Endothelial cell of umbilical vein (primary cell): Measurements from ENCODE around the gene ZNF148.

Source experiments
- JUN ChIP-seq: IDR thresholded peaks from 2 replicates; pipeline ENCODE4 v1.6.1; 2011; ENCODE audit warnings: borderline replicate concordance, low read depth; ENCODE audit not compliant: insufficient read length, insufficient read depth
- TF ChIP-seq, protein P1 (sequence below), 2 donors: IDR thresholded peaks; 1 replicate in 1 of 2; 2 replicates in 1 of 2; pipeline ENCODE4 v1.5.1; 2011; ENCODE audit warnings: low read length in 2 of 2, mild to moderate bottlenecking in 2 of 2, moderate library complexity in 2 of 2, control low read depth in 1 of 2, inconsistent platforms in 1 of 2, low read depth in 1 of 2; ENCODE audit not compliant: insufficient read depth in 1 of 2; ENCODE audit errors: extremely low read depth in 1 of 2
- TF ChIP-seq, protein P2 (sequence below): IDR thresholded peaks from 2 replicates; pipeline ENCODE4 v1.6.1; 2011; ENCODE audit not compliant: insufficient read depth, insufficient read length

- TF ChIP-seq, protein P1, sequence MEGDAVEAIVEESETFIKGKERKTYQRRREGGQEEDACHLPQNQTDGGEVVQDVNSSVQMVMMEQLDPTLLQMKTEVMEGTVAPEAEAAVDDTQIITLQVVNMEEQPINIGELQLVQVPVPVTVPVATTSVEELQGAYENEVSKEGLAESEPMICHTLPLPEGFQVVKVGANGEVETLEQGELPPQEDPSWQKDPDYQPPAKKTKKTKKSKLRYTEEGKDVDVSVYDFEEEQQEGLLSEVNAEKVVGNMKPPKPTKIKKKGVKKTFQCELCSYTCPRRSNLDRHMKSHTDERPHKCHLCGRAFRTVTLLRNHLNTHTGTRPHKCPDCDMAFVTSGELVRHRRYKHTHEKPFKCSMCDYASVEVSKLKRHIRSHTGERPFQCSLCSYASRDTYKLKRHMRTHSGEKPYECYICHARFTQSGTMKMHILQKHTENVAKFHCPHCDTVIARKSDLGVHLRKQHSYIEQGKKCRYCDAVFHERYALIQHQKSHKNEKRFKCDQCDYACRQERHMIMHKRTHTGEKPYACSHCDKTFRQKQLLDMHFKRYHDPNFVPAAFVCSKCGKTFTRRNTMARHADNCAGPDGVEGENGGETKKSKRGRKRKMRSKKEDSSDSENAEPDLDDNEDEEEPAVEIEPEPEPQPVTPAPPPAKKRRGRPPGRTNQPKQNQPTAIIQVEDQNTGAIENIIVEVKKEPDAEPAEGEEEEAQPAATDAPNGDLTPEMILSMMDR (IDR thresholded peaks at IDR 0.05; ENCODE audit: extremely low read depth in 1 of 2, insufficient read depth in 1 of 2, low read depth in 1 of 2, low read length in 2 of 2), result no peak
- TF ChIP-seq, protein P2, sequence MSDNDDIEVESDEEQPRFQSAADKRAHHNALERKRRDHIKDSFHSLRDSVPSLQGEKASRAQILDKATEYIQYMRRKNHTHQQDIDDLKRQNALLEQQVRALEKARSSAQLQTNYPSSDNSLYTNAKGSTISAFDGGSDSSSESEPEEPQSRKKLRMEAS, result no peak
- TF ChIP-seq JUN, result no peak
Observed at GRCh38 chr3:125366132-125366531, 9.0 kb downstream of the ZNF148 start.
